ENCODE data around the gene HCRT. TPM values are rescaled to one million over a fixed set of nuclear protein-coding genes. Genes with fewer than 3 reads are reported as not detected.
A peak's percentile ranks its signal among the peaks of the same experiment; 100 is the strongest.

Gene HCRT
- total RNA-seq, 1 donor from 2014 or later, result not detected

- H4K20me1 ChIP-seq (ENCODE audit: insufficient read depth, low read length), result peaks cover 87% of the 10 kb centered on the region
- H3K4me1 ChIP-seq (ENCODE audit: insufficient read depth, low read length), result peaks cover 41% of the 10 kb centered on the region
- H3K9me3 ChIP-seq (ENCODE audit: insufficient read depth, low read depth, low read length), result no peaks in the 10 kb centered on the region
- FAIRE-seq (no peak), DNase-seq (ENCODE audit: low read depth) (no peak)
- peak overlapping the region; percentile 44 for H3K4me2 ChIP-seq (ENCODE audit: low read length)
- H3K27ac ChIP-seq (ENCODE audit: low read depth, low read length), result peak overlapping the region; percentile 14
- TF ChIP-seq EZH2 (IDR thresholded peaks at IDR 0.05; ENCODE audit: insufficient read depth, low read length) (no peak), CTCF (IDR thresholded peaks at IDR 0.05; ENCODE audit: insufficient read depth, low read depth, low read length) (no peak)
- no peaks in the 10 kb centered on the region for H3K27me3 ChIP-seq (ENCODE audit: insufficient read depth, low read length)
- H3K4me3 Mint-ChIP-seq (ENCODE audit: unreplicated experiment), result no peak overlapping the region
- no peaks in the 10 kb centered on the region for H3K9me3 Mint-ChIP-seq (ENCODE audit: unreplicated experiment)
- peaks cover 75% of the 10 kb centered on the region for H3K4me1 Mint-ChIP-seq (ENCODE audit: low read depth, unreplicated experiment)
- H3K9ac ChIP-seq (ENCODE audit: low read length), result no peak overlapping the region
- H3K4me3 ChIP-seq (ENCODE audit: insufficient read depth, low read depth, low read length), result no peak overlapping the region
- peaks cover 16% of the 10 kb centered on the region for H3K36me3 Mint-ChIP-seq (ENCODE audit: low read depth, unreplicated experiment)
- no peak overlapping the region for H2AFZ ChIP-seq (ENCODE audit: low read depth, low read length)
- peak overlapping the region; percentile 59 for H3K27ac Mint-ChIP-seq (ENCODE audit: unreplicated experiment)
- peaks cover 99% of the 10 kb centered on the region for H3K79me2 ChIP-seq (ENCODE audit: insufficient read depth, low read length)
- no peaks in the 10 kb centered on the region for H3K27me3 Mint-ChIP-seq (ENCODE audit: low read depth, unreplicated experiment)
- H3K36me3 ChIP-seq (ENCODE audit: insufficient read depth, low read length), result peaks cover under 1% of the 10 kb centered on the region
These were observed 50.1 kb downstream of the HCRT start for GRCh38 chr17:42135151-42135550.

Other genes with a start within 250 kb of the HCRT start
- 169 and 177 TPM in 2 replicates for gene CNP, start 218.7 kb downstream of the HCRT start, total RNA-seq
- 82.9 and 96.0 TPM in 2 replicates for gene DNAJC7, start 168.0 kb downstream of the HCRT start, total RNA-seq
- gene NKIRAS2, start 165.4 kb downstream of the HCRT start, total RNA-seq, result 60.5 and 66.0 TPM in 2 replicates
- 0.19 and 0.23 TPM in 2 replicates for gene C17orf113, start 134.9 kb downstream of the HCRT start, total RNA-seq
- gene ZNF385C, start 87.0 kb downstream of the HCRT start, total RNA-seq, result 0.36 and 0.39 TPM in 2 replicates
- 5.4 and 5.5 TPM in 2 replicates for gene DHX58, start 72.7 kb downstream of the HCRT start, total RNA-seq
- gene KAT2A, start 64.1 kb downstream of the HCRT start, total RNA-seq, result 23.6 and 25.5 TPM in 2 replicates
- not detected in 2 replicates for gene HSPB9, start 62.6 kb downstream of the HCRT start, total RNA-seq
- gene RAB5C, start 30.5 kb downstream of the HCRT start, total RNA-seq, result 201 and 209 TPM in 2 replicates
- gene KCNH4, start 4.3 kb downstream of the HCRT start, total RNA-seq, result not detected in 2 replicates
- gene GHDC, start 9.0 kb upstream of the HCRT start, total RNA-seq, result 0.26 and 0.64 TPM in 2 replicates
- 23.1 and 23.7 TPM in 2 replicates for gene STAT5B, start 90.9 kb upstream of the HCRT start, total RNA-seq
- 0.77 and 1.9 TPM in 2 replicates for gene STAT5A, start 103.0 kb upstream of the HCRT start, total RNA-seq
- gene STAT3, start 203.0 kb upstream of the HCRT start, total RNA-seq, result 145 and 154 TPM in 2 replicates
- 602 and 644 TPM in 2 replicates for gene CAVIN1, start 237.8 kb upstream of the HCRT start, total RNA-seq